HEK293 (cell line): ENCODE data around the gene ATF2.

Source experiments
- CTCF ChIA-PET: fragments of 350-600 bp; formaldehyde crosslinking; extraction: SDS; loops from one replicate; lab custom pipeline; 2021; ENCODE audit warnings: antibody characterized with exemption; lab: Yijun Ruan, JAX
- POLR2A ChIA-PET: fragments of 300-600 bp; formaldehyde crosslinking; extraction: SDS; loops from one replicate; lab custom pipeline; 2020; ENCODE audit warnings: antibody characterized with exemption, inconsistent platforms; lab: Yijun Ruan, JAX
- H3K27ac ChIP-seq: fragments of 200-500 bp; sonication (Bioruptor generic); 2 replicates; pipeline ENCODE4 v1.5.1; 2014; ENCODE audit warnings: low read depth, low read length, control low read depth, inconsistent platforms; ENCODE audit errors: extremely low read depth
- H3K36me3 ChIP-seq, 2 experiments: fragments of 200-500 bp in 1 of 2; sonication (Bioruptor generic) in 1 of 2; 1 replicate in 1 of 2; 2 replicates in 1 of 2; pipeline ENCODE4 v1.5.1; 2014 to 2017; ENCODE audit warnings: inconsistent platforms in 2 of 2, low read length in 2 of 2; ENCODE audit not compliant: control insufficient read depth in 2 of 2, insufficient read depth in 1 of 2
- H3K4me1 ChIP-seq: fragments of 200-500 bp; sonication (Bioruptor generic); 2 replicates; pipeline ENCODE4 v1.5.1; 2014; ENCODE audit warnings: mild to moderate bottlenecking, low read length, inconsistent platforms; ENCODE audit not compliant: control insufficient read depth, insufficient read depth
- H3K4me3 ChIP-seq: 2 replicates; pipeline ENCODE4 v1.5.1; 2011; ENCODE audit warnings: low read depth, mild to moderate bottlenecking, control low read depth, low read length, moderate library complexity
- H3K9me3 ChIP-seq: fragments of 200-500 bp; sonication (Bioruptor generic); 2 replicates; pipeline ENCODE4 v1.5.1; 2014; ENCODE audit warnings: low read depth, low read length, inconsistent platforms; ENCODE audit not compliant: control insufficient read depth, insufficient read depth
- FEZF1 ChIP-seq: fragments of 450-650 bp; formaldehyde crosslinking; IDR thresholded peaks from 2 replicates; pipeline ENCODE4 v1.5.1; 2016; ENCODE audit warnings: missing biosample characterization, missing genetic modification characterization
- GLIS2 ChIP-seq: fragments of 450-650 bp; formaldehyde crosslinking; IDR thresholded peaks from 2 replicates; pipeline ENCODE4 v1.5.1; 2016; ENCODE audit warnings: missing biosample characterization, missing genetic modification characterization
- MYNN ChIP-seq: fragments of 450-650 bp; formaldehyde crosslinking; IDR thresholded peaks from 2 replicates; pipeline ENCODE4 v1.5.1; 2016; ENCODE audit warnings: missing biosample characterization, missing genetic modification characterization, borderline replicate concordance
- SCRT1 ChIP-seq: fragments of 450-650 bp; formaldehyde crosslinking; IDR thresholded peaks from 2 replicates; pipeline ENCODE4 v1.5.1; 2016; ENCODE audit warnings: missing biosample characterization, missing genetic modification characterization, borderline replicate concordance
- ZBTB21 ChIP-seq: fragments of 450-650 bp; formaldehyde crosslinking; IDR thresholded peaks from 2 replicates; pipeline ENCODE4 v1.5.1; 2017; ENCODE audit warnings: missing biosample characterization, missing genetic modification characterization
- ZBTB44 ChIP-seq: fragments of 450-650 bp; IDR thresholded peaks from 2 replicates; pipeline ENCODE4 v1.5.1; 2018; ENCODE audit warnings: missing biosample characterization, mild to moderate bottlenecking, missing genetic modification characterization
- ZFP41 ChIP-seq: fragments of 450-650 bp; formaldehyde crosslinking; IDR thresholded peaks from 2 replicates; pipeline ENCODE4 v1.5.1; 2016; ENCODE audit warnings: missing biosample characterization, missing genetic modification characterization, borderline replicate concordance
- ZNF239 ChIP-seq: fragments of 450-650 bp; formaldehyde crosslinking; IDR thresholded peaks from 2 replicates; pipeline ENCODE4 v1.5.1; 2016; ENCODE audit warnings: missing biosample characterization, missing genetic modification characterization
- ZNF24 ChIP-seq: fragments of 450-650 bp; formaldehyde crosslinking; IDR thresholded peaks from 2 replicates; pipeline ENCODE4 v1.5.1; 2016; ENCODE audit warnings: missing biosample characterization, missing genetic modification characterization
- ZNF311 ChIP-seq: fragments of 450-650 bp; formaldehyde crosslinking; IDR thresholded peaks from 2 replicates; pipeline ENCODE4 v1.5.1; 2017; ENCODE audit warnings: missing biosample characterization, missing genetic modification characterization, borderline replicate concordance
- ZNF549 ChIP-seq: fragments of 450-650 bp; IDR thresholded peaks from 2 replicates; pipeline ENCODE4 v1.5.1; 2018; ENCODE audit warnings: missing biosample characterization, missing genetic modification characterization, mild to moderate bottlenecking, inconsistent platforms, moderate library complexity
- ZNF580 ChIP-seq: fragments of 450-650 bp; formaldehyde crosslinking; IDR thresholded peaks from 2 replicates; pipeline ENCODE4 v1.5.1; 2016; ENCODE audit warnings: missing biosample characterization, missing genetic modification characterization
- ZNF621 ChIP-seq: fragments of 450-650 bp; formaldehyde crosslinking; IDR thresholded peaks from 2 replicates; pipeline ENCODE4 v1.5.1; 2017; ENCODE audit warnings: missing biosample characterization, missing genetic modification characterization
- ZNF639 ChIP-seq: fragments of 450-650 bp; formaldehyde crosslinking; IDR thresholded peaks from 2 replicates; pipeline ENCODE4 v1.5.1; 2016; ENCODE audit warnings: missing biosample characterization, missing genetic modification characterization
- TF ChIP-seq, protein P1 (sequence below): fragments of 450-650 bp; formaldehyde crosslinking; IDR thresholded peaks from 2 replicates; pipeline ENCODE4 v1.5.0; 2017; ENCODE audit warnings: missing biosample characterization, missing genetic modification characterization, borderline replicate concordance
- TF ChIP-seq, protein P2 (sequence below): fragments of 450-650 bp; formaldehyde crosslinking; IDR thresholded peaks from 2 replicates; pipeline ENCODE4 v1.5.1; 2016; ENCODE audit warnings: missing biosample characterization, missing genetic modification characterization
- TF ChIP-seq, protein P3 (sequence below): fragments of 450-650 bp; formaldehyde crosslinking; IDR thresholded peaks from 2 replicates; pipeline ENCODE4 v1.5.1; 2017; ENCODE audit warnings: missing biosample characterization, missing genetic modification characterization
- TF ChIP-seq, protein P4 (sequence below): fragments of 450-650 bp; formaldehyde crosslinking; IDR thresholded peaks from 2 replicates; pipeline ENCODE4 v1.5.1; 2016; ENCODE audit warnings: missing biosample characterization, missing genetic modification characterization
- TF ChIP-seq, protein P5 (sequence below): fragments of 450-650 bp; formaldehyde crosslinking; conservative IDR thresholded peaks from 2 replicates; pipeline ENCODE4 v1.5.1; 2016; ENCODE audit warnings: low read depth, missing biosample characterization, missing genetic modification characterization

The ATF2 gene

DNA sequence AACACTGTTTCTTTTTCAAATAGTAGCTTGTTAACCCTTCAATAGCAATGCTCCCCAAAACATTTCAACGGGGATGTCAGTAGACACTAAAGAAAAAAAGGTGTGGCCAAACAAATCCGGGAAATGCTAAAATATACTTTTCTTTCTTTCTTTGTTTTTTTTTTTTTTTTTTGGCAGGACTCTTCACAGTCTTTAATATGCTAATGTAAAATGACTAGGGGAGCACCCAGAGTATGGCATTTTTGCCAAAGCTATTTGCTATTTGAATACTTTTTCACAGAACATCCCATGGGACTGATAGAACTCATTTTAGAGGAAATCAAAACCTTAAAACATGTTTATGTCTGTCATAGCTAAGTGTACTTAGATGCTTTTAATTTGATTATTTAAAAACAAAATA lies 32.1 kb downstream of the ATF2 start:
- CTCF ChIA-PET = interaction anchor here (0.8 to 1.3 kb wide), 3 partner anchors 12 to 105 kb away, joined by 3 to 7 read pairs (median 3); no protein-coding TSS in a partner anchor
- H3K36me3 ChIP-seq = peaks cover 6 to 36% of the 10 kb centered on the region in 2 experiments

GRCh38 chr2:175135177-175135576 lies 32.8 kb downstream of the ATF2 start:
- Histone ChIP-seq H3K36me3 (peaks cover 6 to 38% of the 10 kb centered on the region in 2 experiments), H3K9me3 (no peaks in the 10 kb centered on the region), H3K4me1 (peaks cover 3% of the 10 kb centered on the region; the same call in 1 of the 2 replicates), H3K4me3 (no peak overlapping the region), H3K27ac (no peak overlapping the region)
- CTCF ChIA-PET = interaction anchor here (0.6 kb wide), 1 partner anchor 69 kb away, joined by 4 read pairs; no protein-coding TSS in a partner anchor
- POLR2A ChIA-PET = no interaction called here
- TF ChIP-seq, protein P1, sequence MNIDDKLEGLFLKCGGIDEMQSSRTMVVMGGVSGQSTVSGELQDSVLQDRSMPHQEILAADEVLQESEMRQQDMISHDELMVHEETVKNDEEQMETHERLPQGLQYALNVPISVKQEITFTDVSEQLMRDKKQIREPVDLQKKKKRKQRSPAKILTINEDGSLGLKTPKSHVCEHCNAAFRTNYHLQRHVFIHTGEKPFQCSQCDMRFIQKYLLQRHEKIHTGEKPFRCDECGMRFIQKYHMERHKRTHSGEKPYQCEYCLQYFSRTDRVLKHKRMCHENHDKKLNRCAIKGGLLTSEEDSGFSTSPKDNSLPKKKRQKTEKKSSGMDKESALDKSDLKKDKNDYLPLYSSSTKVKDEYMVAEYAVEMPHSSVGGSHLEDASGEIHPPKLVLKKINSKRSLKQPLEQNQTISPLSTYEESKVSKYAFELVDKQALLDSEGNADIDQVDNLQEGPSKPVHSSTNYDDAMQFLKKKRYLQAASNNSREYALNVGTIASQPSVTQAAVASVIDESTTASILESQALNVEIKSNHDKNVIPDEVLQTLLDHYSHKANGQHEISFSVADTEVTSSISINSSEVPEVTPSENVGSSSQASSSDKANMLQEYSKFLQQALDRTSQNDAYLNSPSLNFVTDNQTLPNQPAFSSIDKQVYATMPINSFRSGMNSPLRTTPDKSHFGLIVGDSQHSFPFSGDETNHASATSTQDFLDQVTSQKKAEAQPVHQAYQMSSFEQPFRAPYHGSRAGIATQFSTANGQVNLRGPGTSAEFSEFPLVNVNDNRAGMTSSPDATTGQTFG (tag by site-specific recombination) = no peak
- TF ChIP-seq, protein P2, sequence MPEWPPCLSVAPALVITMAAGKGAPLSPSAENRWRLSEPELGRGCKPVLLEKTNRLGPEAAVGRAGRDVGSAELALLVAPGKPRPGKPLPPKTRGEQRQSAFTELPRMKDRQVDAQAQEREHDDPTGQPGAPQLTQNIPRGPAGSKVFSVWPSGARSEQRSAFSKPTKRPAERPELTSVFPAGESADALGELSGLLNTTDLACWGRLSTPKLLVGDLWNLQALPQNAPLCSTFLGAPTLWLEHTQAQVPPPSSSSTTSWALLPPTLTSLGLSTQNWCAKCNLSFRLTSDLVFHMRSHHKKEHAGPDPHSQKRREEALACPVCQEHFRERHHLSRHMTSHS (tag by site-specific recombination) = no peak
- TF ChIP-seq, protein P3, sequence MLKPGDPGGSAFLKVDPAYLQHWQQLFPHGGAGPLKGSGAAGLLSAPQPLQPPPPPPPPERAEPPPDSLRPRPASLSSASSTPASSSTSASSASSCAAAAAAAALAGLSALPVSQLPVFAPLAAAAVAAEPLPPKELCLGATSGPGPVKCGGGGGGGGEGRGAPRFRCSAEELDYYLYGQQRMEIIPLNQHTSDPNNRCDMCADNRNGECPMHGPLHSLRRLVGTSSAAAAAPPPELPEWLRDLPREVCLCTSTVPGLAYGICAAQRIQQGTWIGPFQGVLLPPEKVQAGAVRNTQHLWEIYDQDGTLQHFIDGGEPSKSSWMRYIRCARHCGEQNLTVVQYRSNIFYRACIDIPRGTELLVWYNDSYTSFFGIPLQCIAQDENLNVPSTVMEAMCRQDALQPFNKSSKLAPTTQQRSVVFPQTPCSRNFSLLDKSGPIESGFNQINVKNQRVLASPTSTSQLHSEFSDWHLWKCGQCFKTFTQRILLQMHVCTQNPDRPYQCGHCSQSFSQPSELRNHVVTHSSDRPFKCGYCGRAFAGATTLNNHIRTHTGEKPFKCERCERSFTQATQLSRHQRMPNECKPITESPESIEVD (tag by site-specific recombination) = peak; percentile 49; the same call in 1 of the 2 replicates
- TF ChIP-seq FEZF1 = 0 out of 2 replicates have a peak, but pooled peaks have one; percentile 13

More for the DNA sequence above, 32.1 kb downstream of the ATF2 start:
- Histone ChIP-seq H3K4me1 (peaks cover 3% of the 10 kb centered on the region; the same call in 1 of the 2 replicates), H3K27ac (no peak overlapping the region), H3K4me3 (no peak overlapping the region), H3K9me3 (no peaks in the 10 kb centered on the region)
- TF ChIP-seq, protein P4, sequence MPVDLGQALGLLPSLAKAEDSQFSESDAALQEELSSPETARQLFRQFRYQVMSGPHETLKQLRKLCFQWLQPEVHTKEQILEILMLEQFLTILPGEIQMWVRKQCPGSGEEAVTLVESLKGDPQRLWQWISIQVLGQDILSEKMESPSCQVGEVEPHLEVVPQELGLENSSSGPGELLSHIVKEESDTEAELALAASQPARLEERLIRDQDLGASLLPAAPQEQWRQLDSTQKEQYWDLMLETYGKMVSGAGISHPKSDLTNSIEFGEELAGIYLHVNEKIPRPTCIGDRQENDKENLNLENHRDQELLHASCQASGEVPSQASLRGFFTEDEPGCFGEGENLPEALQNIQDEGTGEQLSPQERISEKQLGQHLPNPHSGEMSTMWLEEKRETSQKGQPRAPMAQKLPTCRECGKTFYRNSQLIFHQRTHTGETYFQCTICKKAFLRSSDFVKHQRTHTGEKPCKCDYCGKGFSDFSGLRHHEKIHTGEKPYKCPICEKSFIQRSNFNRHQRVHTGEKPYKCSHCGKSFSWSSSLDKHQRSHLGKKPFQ (tag by site-specific recombination) = no peak
- TF ChIP-seq ZNF24 (tag by site-specific recombination) = no peak
- no peak for TF ChIP-seq ZBTB21 (tag by site-specific recombination)
- no peak for TF ChIP-seq MYNN
- TF ChIP-seq ZBTB44 (tag by site-specific recombination) = no peak
- no peak for TF ChIP-seq ZNF580 (tag by site-specific recombination)
- TF ChIP-seq ZNF311 (tag by site-specific recombination) = no peak
- TF ChIP-seq, protein P5, sequence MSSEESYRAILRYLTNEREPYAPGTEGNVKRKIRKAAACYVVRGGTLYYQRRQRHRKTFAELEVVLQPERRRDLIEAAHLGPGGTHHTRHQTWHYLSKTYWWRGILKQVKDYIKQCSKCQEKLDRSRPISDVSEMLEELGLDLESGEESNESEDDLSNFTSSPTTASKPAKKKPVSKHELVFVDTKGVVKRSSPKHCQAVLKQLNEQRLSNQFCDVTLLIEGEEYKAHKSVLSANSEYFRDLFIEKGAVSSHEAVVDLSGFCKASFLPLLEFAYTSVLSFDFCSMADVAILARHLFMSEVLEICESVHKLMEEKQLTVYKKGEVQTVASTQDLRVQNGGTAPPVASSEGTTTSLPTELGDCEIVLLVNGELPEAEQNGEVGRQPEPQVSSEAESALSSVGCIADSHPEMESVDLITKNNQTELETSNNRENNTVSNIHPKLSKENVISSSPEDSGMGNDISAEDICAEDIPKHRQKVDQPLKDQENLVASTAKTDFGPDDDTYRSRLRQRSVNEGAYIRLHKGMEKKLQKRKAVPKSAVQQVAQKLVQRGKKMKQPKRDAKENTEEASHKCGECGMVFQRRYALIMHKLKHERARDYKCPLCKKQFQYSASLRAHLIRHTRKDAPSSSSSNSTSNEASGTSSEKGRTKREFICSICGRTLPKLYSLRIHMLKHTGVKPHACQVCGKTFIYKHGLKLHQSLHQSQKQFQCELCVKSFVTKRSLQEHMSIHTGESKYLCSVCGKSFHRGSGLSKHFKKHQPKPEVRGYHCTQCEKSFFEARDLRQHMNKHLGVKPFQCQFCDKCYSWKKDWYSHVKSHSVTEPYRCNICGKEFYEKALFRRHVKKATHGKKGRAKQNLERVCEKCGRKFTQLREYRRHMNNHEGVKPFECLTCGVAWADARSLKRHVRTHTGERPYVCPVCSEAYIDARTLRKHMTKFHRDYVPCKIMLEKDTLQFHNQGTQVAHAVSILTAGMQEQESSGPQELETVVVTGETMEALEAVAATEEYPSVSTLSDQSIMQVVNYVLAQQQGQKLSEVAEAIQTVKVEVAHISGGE (tag by site-specific recombination) = no peak
- no peak for TF ChIP-seq GLIS2 (tag by site-specific recombination)
- TF ChIP-seq ZNF621 (tag by site-specific recombination) = no peak
- no peak for TF ChIP-seq ZFP41 (tag by site-specific recombination)
- no peak for TF ChIP-seq FEZF1
- no peak for TF ChIP-seq ZNF639
- TF ChIP-seq ZNF239 = no peak
- TF ChIP-seq SCRT1 = no peak
- TF ChIP-seq ZNF549 (tag by site-specific recombination) = no peak
- POLR2A ChIA-PET = no interaction called here
